ENCODE measurements around the gene TMCO4. TPM values are rescaled to one million over a fixed set of nuclear protein-coding genes. Genes with fewer than 3 reads are reported as not detected.
A peak's percentile ranks its signal among the peaks of the same experiment; 100 is the strongest.

Gene TMCO4
- polyA plus RNA-seq, 10 donors: 1.6 to 3.8 (median 2.5) TPM

- DNase-seq: no peak
These were observed 49.4 kb downstream of the TMCO4 start for GRCh38 chr1:19750101-19750881.

GRCh38 chr1:19749685-19750084 lies 50.0 kb downstream of the TMCO4 start:
- no peak for DNase-seq

- no peak for DNase-seq
These were observed 52.0 kb downstream of the TMCO4 start for GRCh38 chr1:19747761-19748160.

GRCh38 chr1:19744886-19745285 lies 54.8 kb downstream of the TMCO4 start:
- DNase-seq: no peak

- DNase-seq: no peak
These were observed 55.4 kb downstream of the TMCO4 start for GRCh38 chr1:19744335-19744743.

GRCh38 chr1:19743793-19744192 lies 55.9 kb downstream of the TMCO4 start:
- no peak for DNase-seq

GRCh38 chr1:19743180-19743579 lies 56.5 kb downstream of the TMCO4 start:
- DNase-seq: no peak

GRCh38 chr1:19739628-19740027 lies 60.1 kb downstream of the TMCO4 start:
- no peak for DNase-seq

- no peak for DNase-seq
These were observed 61.0 kb downstream of the TMCO4 start for GRCh38 chr1:19738669-19739068.

- DNase-seq: no peak
These were observed 61.6 kb downstream of the TMCO4 start for GRCh38 chr1:19738076-19738475.

GRCh38 chr1:19737104-19737825 lies 62.5 kb downstream of the TMCO4 start:
- DNase-seq: peak in 1 of 3 donors; percentile 63

GRCh38 chr1:19735440-19736127 lies 64.1 kb downstream of the TMCO4 start:
- DNase-seq: peak; percentile 85 to 91 (median 88)

- peak in 1 of 3 donors; percentile 35 for DNase-seq
These were observed 65.2 kb downstream of the TMCO4 start for GRCh38 chr1:19734472-19734999.

- no peak for DNase-seq
These were observed 65.7 kb downstream of the TMCO4 start for GRCh38 chr1:19734056-19734455.

GRCh38 chr1:19733615-19734014 lies 66.1 kb downstream of the TMCO4 start:
- no peak for DNase-seq

GRCh38 chr1:19731311-19731821 lies 68.3 kb downstream of the TMCO4 start:
- no peak for DNase-seq

- no peak for DNase-seq
These were observed 68.9 kb downstream of the TMCO4 start for GRCh38 chr1:19730793-19731192.

- DNase-seq: no peak
These were observed 69.5 kb downstream of the TMCO4 start for GRCh38 chr1:19730232-19730631.

- no peak for DNase-seq
These were observed 71.1 kb downstream of the TMCO4 start for GRCh38 chr1:19728413-19729145.

- DNase-seq: no peak
These were observed 74.1 kb downstream of the TMCO4 start for GRCh38 chr1:19725606-19726005.

- no peak for DNase-seq
These were observed 75.8 kb downstream of the TMCO4 start for GRCh38 chr1:19723874-19724273.

Data from muscle of back (tissue), 11 donors.